Measurements from ENCODE around the gene CDC40. TPM values are rescaled to one million over a fixed set of nuclear protein-coding genes. Genes with fewer than 3 reads are reported as not detected.

CDC40 gene
- total RNA-seq, 2 donors from 2014 or later = 9.2 to 14.3 TPM

DNA sequence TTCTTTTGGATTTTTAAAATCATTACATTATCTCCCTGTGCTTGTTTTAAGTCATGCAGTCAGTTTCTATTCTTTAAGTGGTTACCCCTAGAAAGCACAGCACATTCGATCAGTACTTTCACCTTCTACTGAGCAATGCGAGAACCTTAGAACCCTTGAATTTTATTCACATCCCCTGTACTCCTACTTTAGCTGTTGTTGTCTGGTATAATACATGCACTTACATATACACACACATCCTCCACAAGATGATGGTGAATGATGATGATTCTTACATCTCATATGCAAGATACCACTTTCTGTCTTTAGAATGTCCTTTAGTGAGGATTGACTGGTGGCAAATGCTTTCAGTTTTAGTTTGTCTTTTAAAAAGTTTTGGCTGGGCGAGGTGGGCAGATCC lies 5.7 kb downstream of the CDC40 start:
- Histone ChIP-seq H3K27ac (no peak overlapping the region), H3K27me3 (no peaks in the 10 kb centered on the region), H3K9me3 (no peaks in the 10 kb centered on the region), H3K4me3 (no peak overlapping the region), H3K36me3 (replicated peaks in 1 of 2; ENCODE audit: insufficient read depth in 1 of 2, low read depth in 2 of 2) (no peaks in the 10 kb centered on the region), H3K4me1 (peaks cover 34% of the 10 kb centered on the region)
- no peak for DNase-seq
- intact Hi-C loops (cut with DNase I) = no loop called here
- TF ChIP-seq, protein P1, sequence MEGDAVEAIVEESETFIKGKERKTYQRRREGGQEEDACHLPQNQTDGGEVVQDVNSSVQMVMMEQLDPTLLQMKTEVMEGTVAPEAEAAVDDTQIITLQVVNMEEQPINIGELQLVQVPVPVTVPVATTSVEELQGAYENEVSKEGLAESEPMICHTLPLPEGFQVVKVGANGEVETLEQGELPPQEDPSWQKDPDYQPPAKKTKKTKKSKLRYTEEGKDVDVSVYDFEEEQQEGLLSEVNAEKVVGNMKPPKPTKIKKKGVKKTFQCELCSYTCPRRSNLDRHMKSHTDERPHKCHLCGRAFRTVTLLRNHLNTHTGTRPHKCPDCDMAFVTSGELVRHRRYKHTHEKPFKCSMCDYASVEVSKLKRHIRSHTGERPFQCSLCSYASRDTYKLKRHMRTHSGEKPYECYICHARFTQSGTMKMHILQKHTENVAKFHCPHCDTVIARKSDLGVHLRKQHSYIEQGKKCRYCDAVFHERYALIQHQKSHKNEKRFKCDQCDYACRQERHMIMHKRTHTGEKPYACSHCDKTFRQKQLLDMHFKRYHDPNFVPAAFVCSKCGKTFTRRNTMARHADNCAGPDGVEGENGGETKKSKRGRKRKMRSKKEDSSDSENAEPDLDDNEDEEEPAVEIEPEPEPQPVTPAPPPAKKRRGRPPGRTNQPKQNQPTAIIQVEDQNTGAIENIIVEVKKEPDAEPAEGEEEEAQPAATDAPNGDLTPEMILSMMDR (IDR thresholded peaks at IDR 0.05) = no peak
- no peak for TF ChIP-seq POLR2A (IDR thresholded peaks at IDR 0.05)
- no peak for ATAC-seq
- 85 to 92% methylated on average over 3 of the region's 3 CpGs for WGBS, 2 donors

DNA sequence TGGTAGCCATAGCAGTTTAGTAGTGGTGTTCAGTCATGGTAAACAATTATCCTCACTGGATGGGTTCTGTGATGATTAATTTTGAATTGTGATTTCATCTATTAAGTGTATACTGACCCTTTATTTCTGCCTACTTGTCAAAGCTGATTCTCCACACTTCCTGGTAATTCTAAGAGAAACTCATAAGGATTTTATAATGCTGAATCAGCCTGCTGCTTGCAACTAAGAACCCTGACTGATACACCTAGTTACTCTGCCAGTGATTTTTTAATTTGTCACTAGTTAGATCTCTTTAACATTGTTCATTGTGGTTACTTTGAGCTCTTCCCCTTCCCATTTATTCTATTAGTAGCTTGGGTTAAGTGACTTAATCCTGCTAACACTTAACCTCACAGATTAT lies 8.6 kb downstream of the CDC40 start:
- intact Hi-C loops (cut with DNase I) = no loop called here
- Histone ChIP-seq H3K27ac (no peak overlapping the region), H3K27me3 (no peaks in the 10 kb centered on the region), H3K9me3 (no peaks in the 10 kb centered on the region), H3K4me3 (no peak overlapping the region), H3K4me1 (peaks cover 5% of the 10 kb centered on the region), H3K36me3 (replicated peaks in 1 of 2; ENCODE audit: insufficient read depth in 1 of 2, low read depth in 2 of 2) (no peaks in the 10 kb centered on the region)
- TF ChIP-seq, protein P1 (IDR thresholded peaks at IDR 0.05) = no peak
- TF ChIP-seq POLR2A (IDR thresholded peaks at IDR 0.05) = no peak
- no peak for DNase-seq
- ATAC-seq = no peak

DNA sequence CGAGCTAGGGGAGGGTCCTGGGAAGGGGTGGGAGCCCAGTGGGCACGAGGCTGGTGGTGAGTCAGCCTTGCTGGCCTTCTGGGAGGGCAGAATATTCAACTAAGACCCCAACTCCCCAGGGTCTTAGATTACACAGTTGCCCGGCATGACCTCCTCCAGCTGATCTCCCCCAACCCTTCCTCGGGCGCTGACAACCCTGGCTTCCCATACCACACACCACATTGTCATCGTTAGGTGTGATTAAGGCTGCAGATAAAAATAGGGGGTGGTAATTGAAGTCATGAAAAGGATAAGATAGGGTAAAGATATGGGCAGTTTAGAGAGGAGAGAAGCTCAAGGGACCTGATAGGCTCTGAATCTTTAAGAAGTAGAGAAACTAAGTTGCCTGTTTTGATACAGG lies 10.5 kb downstream of the CDC40 start:
- Histone ChIP-seq H3K4me1 (peaks cover 6% of the 10 kb centered on the region), H3K27ac (no peak overlapping the region), H3K9me3 (no peaks in the 10 kb centered on the region), H3K4me3 (no peak overlapping the region), H3K36me3 (replicated peaks in 1 of 2; ENCODE audit: insufficient read depth in 1 of 2, low read depth in 2 of 2) (peaks cover 0 to 1% of the 10 kb centered on the region in 2 donors), H3K27me3 (no peaks in the 10 kb centered on the region)
- DNase-seq (no peak), ATAC-seq (no peak)
- WGBS, 2 donors = 84 to 91% methylated on average over 6 of the region's 6 CpGs
- intact Hi-C loops (cut with DNase I) = no loop called here
- TF ChIP-seq, protein P1 (IDR thresholded peaks at IDR 0.05) = no peak
- no peak for TF ChIP-seq POLR2A (IDR thresholded peaks at IDR 0.05)

DNA sequence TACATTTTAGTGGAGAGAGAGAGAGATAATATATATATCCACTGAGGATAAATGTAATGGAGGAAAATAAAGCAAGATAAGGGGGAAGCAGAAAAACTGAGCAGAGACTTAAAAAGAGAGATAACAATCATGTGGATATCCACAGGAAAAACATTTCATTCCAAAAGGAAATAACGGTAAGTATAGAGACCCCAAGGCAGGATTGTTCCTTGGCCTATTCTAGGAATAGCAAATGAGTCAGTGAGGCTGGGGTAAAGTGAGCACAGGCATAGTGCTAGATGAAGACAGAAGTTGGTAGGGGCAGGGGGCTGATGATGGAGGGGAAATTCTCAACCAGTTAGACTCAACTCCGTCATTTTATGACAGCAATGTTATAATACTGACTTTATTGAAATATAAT lies 11.2 kb downstream of the CDC40 start:
- no peaks in the 10 kb centered on the region for H3K9me3 ChIP-seq
- no peak for TF ChIP-seq POLR2A (IDR thresholded peaks at IDR 0.05)
- TF ChIP-seq, protein P1 (IDR thresholded peaks at IDR 0.05) = no peak
- H3K4me1 ChIP-seq = peaks cover 6% of the 10 kb centered on the region
- no peaks in the 10 kb centered on the region for H3K27me3 ChIP-seq
- no peak overlapping the region for H3K4me3 ChIP-seq
- no peak for ATAC-seq
- WGBS, 2 donors = 81 to 94% methylated on average over 2 of the region's 2 CpGs
- H3K27ac ChIP-seq = no peak overlapping the region
- H3K36me3 ChIP-seq (replicated peaks in 1 of 2; ENCODE audit: insufficient read depth in 1 of 2, low read depth in 2 of 2) = peaks cover 0 to 1% of the 10 kb centered on the region in 2 donors
- no peak for DNase-seq
- intact Hi-C loops (cut with DNase I) = no loop called here

DNA sequence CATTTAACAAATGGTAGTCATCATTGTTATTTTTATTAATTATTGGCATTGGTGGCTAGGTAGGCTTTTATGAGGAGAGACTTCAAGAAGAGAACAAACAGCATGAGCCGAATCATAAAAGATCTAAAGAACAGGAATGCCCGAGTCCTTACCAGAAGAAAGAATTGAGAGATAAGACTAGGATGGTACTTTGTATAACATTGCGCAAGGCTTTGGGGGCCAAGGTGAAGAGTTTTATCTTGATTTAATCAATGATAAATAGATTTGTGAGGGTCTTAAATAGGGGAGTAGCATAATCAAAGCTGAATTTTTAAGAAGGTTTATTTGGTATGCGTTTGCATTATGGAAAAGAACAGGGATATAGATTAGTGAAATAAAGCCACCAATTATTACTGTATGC lies 15.4 kb downstream of the CDC40 start:
- DNase-seq = no peak
- H3K4me1 ChIP-seq = peaks cover 8% of the 10 kb centered on the region
- TF ChIP-seq, protein P1 (IDR thresholded peaks at IDR 0.05) = no peak
- intact Hi-C loops (cut with DNase I) = no loop called here
- ATAC-seq = no peak
- no peaks in the 10 kb centered on the region for H3K27me3 ChIP-seq
- H3K27ac ChIP-seq = no peak overlapping the region
- WGBS, 2 donors = 89 to 90% methylated on average over 4 of the region's 4 CpGs
- peaks cover 0 to 1% of the 10 kb centered on the region in 2 donors for H3K36me3 ChIP-seq (replicated peaks in 1 of 2; ENCODE audit: insufficient read depth in 1 of 2, low read depth in 2 of 2)
- no peak overlapping the region for H3K4me3 ChIP-seq
- no peaks in the 10 kb centered on the region for H3K9me3 ChIP-seq
